GM19468 (cell line): ENCODE measurements around the gene STAG1.
"Not testable (repeated sequence)": the region's sequence is repeated elsewhere in the genome, so short reads cannot be mapped to it uniquely, and the experiment has no call there.

ENCODE experiments used
- ATAC-seq: cut with Tn5 transposase; IDR thresholded peaks from one replicate; pipeline ENCODE4 v1.9.1; 2021; ENCODE audit warnings: mild to moderate bottlenecking, moderate library complexity, moderate number of reproducible peaks; ENCODE audit not compliant: unreplicated experiment; ENCODE audit errors: extremely low read depth

STAG1 gene

DNA sequence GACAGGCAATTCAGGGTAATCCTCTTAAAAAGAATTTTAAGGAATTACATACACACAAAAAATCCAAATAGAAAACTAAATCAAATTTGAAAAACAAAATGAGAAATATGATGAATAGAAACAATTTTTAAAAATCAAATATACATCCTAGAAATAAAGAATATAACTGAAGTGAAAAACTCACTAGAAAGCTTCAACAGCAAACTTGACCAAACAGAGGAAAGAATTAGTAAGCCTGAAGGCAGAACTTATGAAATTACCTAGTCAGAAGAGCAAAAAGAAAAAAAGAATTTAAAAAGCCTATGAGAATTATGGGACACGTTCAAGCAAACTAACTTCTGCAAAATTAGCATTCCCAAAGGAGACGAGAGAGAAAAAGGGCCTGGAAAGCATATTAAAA is 296.0 kb downstream of the STAG1 start:
- ATAC-seq, result no peak

GRCh38 chr3:136444581-136444980 is 307.6 kb downstream of the STAG1 start:
- no peak for ATAC-seq

GRCh38 chr3:136437043-136437442 is 315.1 kb downstream of the STAG1 start:
- no peak for ATAC-seq

DNA sequence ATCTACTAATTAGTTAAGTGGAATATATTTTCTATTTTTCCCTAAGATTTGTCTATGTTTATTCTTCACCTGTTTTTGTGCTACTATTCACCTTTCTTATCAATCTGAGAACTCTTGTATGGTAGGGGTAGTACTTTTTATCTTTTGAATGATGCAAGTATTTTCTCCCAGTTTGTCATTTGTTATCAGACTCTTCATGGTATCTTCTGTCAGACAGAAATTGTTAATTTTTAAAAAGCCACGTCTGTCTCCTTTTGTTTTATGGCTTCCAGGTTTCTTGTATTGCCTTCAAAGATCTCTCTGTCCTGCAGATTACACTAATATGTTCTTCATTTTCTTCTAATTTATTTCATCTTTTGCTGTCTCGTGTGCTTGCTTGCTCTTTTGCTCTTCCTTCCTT is 317.7 kb downstream of the STAG1 start:
- no peak for ATAC-seq

DNA sequence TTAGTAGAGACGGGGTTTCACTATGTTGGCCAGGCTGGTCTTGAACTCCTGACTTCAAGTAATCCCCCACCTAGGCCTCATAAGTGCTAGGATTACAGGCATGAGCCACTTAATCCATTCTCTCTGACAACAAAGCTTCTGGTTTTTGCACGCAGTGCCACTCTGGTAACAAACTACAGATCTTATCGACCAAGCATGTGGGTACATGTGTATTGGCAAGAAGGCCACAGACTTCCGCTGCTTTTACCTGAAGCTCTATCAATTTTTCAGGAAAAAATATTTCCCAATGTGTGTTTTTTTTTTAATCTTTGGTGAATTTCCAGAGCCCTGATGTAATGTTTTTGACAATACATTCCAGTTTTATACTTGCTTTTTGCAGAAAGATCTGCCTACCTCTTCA is 319.5 kb downstream of the STAG1 start:
- no peak for ATAC-seq

- no peak for ATAC-seq
Observed at GRCh38 chr3:136428167-136428566, 324.0 kb downstream of the STAG1 start.

DNA sequence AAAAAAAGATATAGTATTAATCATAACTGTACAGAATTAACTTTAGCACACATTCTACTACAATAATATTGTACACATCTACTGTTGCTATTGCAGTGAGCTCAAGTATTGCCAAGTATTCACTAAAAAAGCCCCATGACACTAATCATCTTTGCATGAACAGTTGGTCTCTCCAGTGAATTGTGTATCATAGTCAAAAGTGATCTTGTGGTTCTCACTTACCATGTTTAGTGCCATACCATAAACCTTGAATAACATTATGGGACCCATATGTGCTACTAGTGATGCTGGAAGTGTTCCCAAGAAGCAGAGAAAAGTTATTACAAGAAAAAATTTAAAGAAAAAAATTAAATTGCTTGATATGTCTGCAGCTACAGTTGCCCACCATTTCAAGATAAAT is 324.9 kb downstream of the STAG1 start:
- ATAC-seq, result no peak

DNA sequence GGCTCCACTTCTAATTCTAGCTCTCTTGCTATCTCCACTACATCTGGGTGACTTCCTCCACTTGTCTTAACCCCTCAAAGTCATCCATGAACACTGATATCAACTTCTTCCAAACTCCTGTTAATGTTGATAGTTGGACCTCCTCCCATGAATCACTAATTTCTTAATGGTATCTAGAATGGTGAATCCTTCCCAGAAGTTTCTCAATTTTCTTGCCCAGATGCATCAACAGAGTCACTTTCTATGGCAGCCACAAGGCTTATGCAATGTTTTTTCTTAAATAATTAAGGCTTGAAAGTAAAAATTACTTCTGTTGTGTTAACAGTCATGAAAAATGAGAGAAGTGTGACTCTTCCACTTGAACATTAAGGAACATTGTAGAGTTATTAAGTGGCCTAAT is 337.7 kb downstream of the STAG1 start:
- no peak for ATAC-seq

GRCh38 chr3:136412307-136412706 is 339.9 kb downstream of the STAG1 start:
- no peak for ATAC-seq

DNA sequence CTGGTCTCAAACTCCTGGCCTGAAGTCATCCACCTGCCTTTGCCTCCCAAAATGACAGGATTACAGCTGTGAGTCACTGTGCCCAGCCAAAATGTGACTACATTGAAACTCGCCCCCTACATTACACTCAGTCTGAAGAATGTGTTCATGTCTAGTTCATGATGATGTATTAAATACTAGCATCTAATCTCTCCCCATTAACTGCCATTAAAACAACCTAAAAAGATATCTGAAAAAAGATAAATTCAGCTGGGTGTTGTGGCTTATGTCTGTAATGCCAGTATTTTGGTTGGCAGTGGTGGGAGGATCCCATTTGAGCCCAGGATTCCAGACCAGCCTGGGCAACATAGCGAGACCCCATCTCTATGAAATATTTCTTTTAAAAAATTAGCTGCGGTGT is 342.6 kb downstream of the STAG1 start:
- ATAC-seq, result no peak

DNA sequence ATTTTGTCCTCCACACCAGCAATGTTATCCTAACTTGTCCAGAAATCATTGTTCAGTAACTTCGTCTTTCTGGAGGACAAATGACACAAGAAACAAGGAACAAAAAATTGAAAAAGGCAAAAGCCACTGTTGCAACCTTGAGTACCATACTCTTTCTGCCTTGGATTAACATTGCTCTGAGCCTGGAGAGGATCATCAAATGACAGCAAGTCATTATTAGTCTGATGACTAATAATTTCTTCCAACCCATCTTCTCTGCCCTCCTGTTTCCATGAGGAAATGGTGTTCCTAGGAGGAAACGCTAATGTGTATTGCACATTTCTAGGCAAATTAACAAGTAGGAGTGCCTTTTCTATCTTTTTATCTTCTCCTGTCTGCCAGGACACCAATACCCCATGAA is 348.1 kb downstream of the STAG1 start:
- no peak for ATAC-seq

- ATAC-seq, result no peak
Observed at GRCh38 chr3:136396916-136397315, 355.3 kb downstream of the STAG1 start.

GRCh38 chr3:136390574-136390973 is 361.6 kb downstream of the STAG1 start:
- no peak for ATAC-seq

GRCh38 chr3:136387031-136387430 is 365.1 kb downstream of the STAG1 start:
- ATAC-seq, result no peak

GRCh38 chr3:136385457-136385856 is 366.7 kb downstream of the STAG1 start:
- peak; percentile 78 for ATAC-seq

DNA sequence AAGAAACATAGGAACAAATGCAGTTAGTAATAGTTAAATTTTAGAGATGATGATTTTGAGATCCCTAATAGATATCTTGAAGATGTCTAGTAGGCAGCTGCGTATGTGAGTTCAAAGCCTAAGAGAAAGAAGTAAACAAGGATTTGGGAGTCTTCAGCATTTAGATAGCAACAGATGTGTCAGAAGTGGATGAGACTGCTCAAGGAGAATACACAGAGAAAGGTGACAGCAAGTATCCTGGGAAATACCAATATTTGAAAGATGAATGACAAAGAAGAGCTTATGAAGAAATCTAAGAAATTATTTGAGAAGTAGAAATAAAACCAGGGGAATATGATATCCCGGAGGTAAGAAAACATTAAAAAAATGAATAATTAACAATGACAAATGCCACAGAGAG is 371.1 kb downstream of the STAG1 start:
- ATAC-seq, result no peak

GRCh38 chr3:136380530-136380929 is 371.6 kb downstream of the STAG1 start:
- no peak for ATAC-seq

GRCh38 chr3:136378011-136378410 is 374.2 kb downstream of the STAG1 start:
- no peak for ATAC-seq

GRCh38 chr3:136377508-136377907 is 374.7 kb downstream of the STAG1 start:
- ATAC-seq, result no peak

DNA sequence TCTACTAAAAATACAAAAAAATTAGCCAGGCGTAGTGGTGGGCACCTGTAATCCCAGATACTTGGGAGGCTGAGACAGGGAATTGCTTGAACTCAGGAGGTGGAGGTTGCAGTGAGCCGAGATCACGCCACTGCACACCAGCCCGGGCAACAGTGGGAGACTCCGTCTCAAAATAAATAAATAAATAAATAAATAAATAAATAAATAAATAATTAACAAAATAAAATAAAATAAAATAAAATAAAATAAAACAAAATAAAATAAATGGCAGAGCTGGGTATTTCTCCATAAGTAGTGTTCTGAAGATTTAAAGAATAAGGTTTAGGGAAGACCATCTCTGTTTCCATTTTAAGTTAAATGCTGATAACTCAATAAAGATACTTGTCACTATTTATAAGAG is 376.4 kb downstream of the STAG1 start:
- ATAC-seq, result not testable (repeated sequence)

DNA sequence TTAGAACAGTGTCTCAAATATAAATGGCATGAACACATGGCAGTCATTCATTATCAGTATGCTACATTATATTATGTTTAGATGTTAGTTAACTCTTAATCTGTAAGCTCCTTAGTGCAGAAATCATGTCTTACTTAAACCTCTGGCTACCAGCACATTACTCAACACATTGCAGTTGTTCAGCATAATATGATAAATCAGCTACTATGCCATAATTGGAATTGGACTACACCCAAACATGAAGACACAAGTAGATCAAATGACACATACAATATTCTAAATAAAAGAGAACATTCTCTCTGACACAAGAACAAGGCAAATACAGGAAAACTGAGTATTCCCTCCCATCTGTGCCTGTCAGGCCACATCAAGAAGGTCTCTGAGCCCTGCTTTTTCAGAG is 385.9 kb downstream of the STAG1 start:
- ATAC-seq, result no peak

- peak; percentile 35 for ATAC-seq
Observed at GRCh38 chr3:136353461-136353860, 398.7 kb downstream of the STAG1 start.

DNA sequence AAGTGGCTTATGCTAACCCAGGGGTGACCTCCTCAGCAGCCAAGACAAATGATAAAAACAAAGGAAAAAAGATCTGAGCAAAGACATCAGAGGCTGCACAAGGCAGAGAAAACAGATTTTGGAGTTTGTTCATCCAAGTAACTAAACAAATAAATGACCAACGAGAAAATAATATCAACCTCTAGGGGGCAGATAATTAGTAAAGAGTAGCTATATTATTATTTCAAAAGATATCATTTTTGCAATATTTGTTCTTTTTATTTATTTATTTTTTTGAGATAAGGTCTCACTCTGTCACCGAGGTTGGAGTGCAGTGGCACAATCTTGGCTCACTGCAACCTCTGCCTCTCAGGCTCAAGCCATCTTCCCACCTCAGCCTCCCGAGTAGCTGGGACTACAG is 400.3 kb downstream of the STAG1 start:
- no peak for ATAC-seq
